ENCODE results near the gene CDK17. TPM values are rescaled to one million over a fixed set of nuclear protein-coding genes. Genes with fewer than 3 reads are reported as not detected.

Gene CDK17
- total RNA-seq = 100 to 1,000 TPM in 1 of 4 donors, 10 to 100 TPM in 3; 63.2 to 117 (median 82.0) TPM
- polyA plus RNA-seq = 1 to 10 TPM; 4.6 to 9.6 (median 9.4) TPM

- intact Hi-C loops (cut with DNase I) = loop anchor here (1.0 to 10.0 kb wide), 7 partner anchors 53 to 365 kb away; partner anchors contain the start of genes CFAP54 and LTA4H
- peak; percentile 94 for DNase-seq
- no peak for TF ChIP-seq CTCF (IDR thresholded peaks at IDR 0.05)
- peak; percentile 89 to 95 (median 92) for TF ChIP-seq POLR2AphosphoS5 (IDR thresholded peaks at IDR 0.05)
- TF ChIP-seq POLR2A (IDR thresholded peaks at IDR 0.05) = peak; percentile 45 to 67
- no peak for TF ChIP-seq EP300 (IDR thresholded peaks at IDR 0.05)
Observed at GRCh38 chr12:96399919-96400630, at the start of gene CDK17. TSS of gene CDK17 (minus strand) at chr12:96400439. CDS start at chr12:96334836, 65,603 bp downstream.

GRCh38 chr12:96448300-96448699, 48.1 kb upstream of the CDK17 start:
- 66 to 72% methylated on average over 3 of the region's 3 CpGs for WGBS, 2 donors
- Histone ChIP-seq H3K4me1 (no peaks in the 10 kb centered on the region), H3K9me3 (no peaks in the 10 kb centered on the region), H3K36me3 (no peaks in the 10 kb centered on the region), H3K27me3 (no peaks in the 10 kb centered on the region), H3K4me3 (no peak overlapping the region), H3K27ac (no peak overlapping the region)
- intact Hi-C loops (cut with DNase I) = no loop called here
- TF ChIP-seq POLR2A (IDR thresholded peaks at IDR 0.05) (no peak), POLR2AphosphoS5 (IDR thresholded peaks at IDR 0.05) (no peak), CTCF (IDR thresholded peaks at IDR 0.05) (no peak), EP300 (IDR thresholded peaks at IDR 0.05) (no peak)
- no peak for DNase-seq

More at GRCh38 chr12:96399919-96400630, at the start of gene CDK17:
- H3K27me3 ChIP-seq = no peaks in the 10 kb centered on the region
- H3K27ac ChIP-seq = peak within 1 kb of the TSS; percentile 97 to 100 (median 99)
- peak within 1 kb of the TSS; percentile 76 to 96 (median 92) for H3K4me3 ChIP-seq
- H3K4me1 ChIP-seq = peaks cover 0 to 40% (median 23%) of the 10 kb centered on the region in 4 donors
- 0% methylated on average over 112 of the region's 112 CpGs for WGBS, 2 donors
- no peaks in the 10 kb centered on the region for H3K9me3 ChIP-seq
- H3K36me3 ChIP-seq = no peaks in the 10 kb centered on the region

GRCh38 chr12:96447256-96447655, 47.0 kb upstream of the CDK17 start:
- Histone ChIP-seq H3K27ac (no peak overlapping the region), H3K4me1 (no peaks in the 10 kb centered on the region), H3K36me3 (no peaks in the 10 kb centered on the region), H3K9me3 (no peaks in the 10 kb centered on the region), H3K4me3 (no peak overlapping the region), H3K27me3 (no peaks in the 10 kb centered on the region)
- intact Hi-C loops (cut with DNase I) = no loop called here
- no peak for DNase-seq
- 86 to 90% methylated on average over 3 of the region's 3 CpGs for WGBS, 2 donors
- TF ChIP-seq POLR2AphosphoS5 (IDR thresholded peaks at IDR 0.05) = no peak
- TF ChIP-seq EP300 (IDR thresholded peaks at IDR 0.05) = no peak
- TF ChIP-seq CTCF (IDR thresholded peaks at IDR 0.05) = no peak
- TF ChIP-seq POLR2A (IDR thresholded peaks at IDR 0.05) = no peak

- H3K36me3 ChIP-seq = no peaks in the 10 kb centered on the region
- H3K9me3 ChIP-seq = no peaks in the 10 kb centered on the region
- no peak overlapping the region for H3K4me3 ChIP-seq
- 53 to 63% methylated on average over 6 of the region's 6 CpGs for WGBS, 2 donors
- H3K4me1 ChIP-seq = no peaks in the 10 kb centered on the region
- H3K27me3 ChIP-seq = no peaks in the 10 kb centered on the region
- no peak for DNase-seq
- H3K27ac ChIP-seq = peak overlapping the region in 3 of 4 donors; percentile 22 to 47 (median 36)
- intact Hi-C loops (cut with DNase I) = no loop called here
- peak in 1 of 4 donors; percentile 51 for TF ChIP-seq EP300 (IDR thresholded peaks at IDR 0.05)
- TF ChIP-seq POLR2AphosphoS5 (IDR thresholded peaks at IDR 0.05) = peak; percentile 15 to 39 (median 30)
- no peak for TF ChIP-seq CTCF (IDR thresholded peaks at IDR 0.05)
- no peak for TF ChIP-seq POLR2A (IDR thresholded peaks at IDR 0.05)
Observed at GRCh38 chr12:96445691-96446583, 45.7 kb upstream of the CDK17 start.
